ENCODE data around the gene TOP3B.

TOP3B gene

GRCh38 chr22:22009661-22010060, 27.1 kb upstream of the TOP3B start:
- DNase-seq = no peak

- no peak for DNase-seq
These were observed 24.0 kb upstream of the TOP3B start for GRCh38 chr22:22006596-22006990.

GRCh38 chr22:22005945-22006595, 23.5 kb upstream of the TOP3B start:
- DNase-seq = no peak

GRCh38 chr22:22003233-22003632, 20.6 kb upstream of the TOP3B start:
- no peak for DNase-seq

GRCh38 chr22:22002526-22003055, 20.0 kb upstream of the TOP3B start:
- DNase-seq = no peak

- DNase-seq = no peak
These were observed 19.3 kb upstream of the TOP3B start for GRCh38 chr22:22001664-22002525.

- no peak for DNase-seq
These were observed 16.1 kb upstream of the TOP3B start for GRCh38 chr22:21998595-21999247.

GRCh38 chr22:21996175-21996720, 13.7 kb upstream of the TOP3B start:
- DNase-seq = no peak

- no peak for DNase-seq
These were observed 13.1 kb upstream of the TOP3B start for GRCh38 chr22:21995660-21996059.

GRCh38 chr22:21994881-21995444, 12.4 kb upstream of the TOP3B start:
- no peak for DNase-seq

- DNase-seq = no peak
These were observed 10.1 kb upstream of the TOP3B start for GRCh38 chr22:21992593-21993237.

- no peak for DNase-seq
These were observed 9.2 kb upstream of the TOP3B start for GRCh38 chr22:21991774-21992173.

- DNase-seq = no peak
These were observed 8.7 kb upstream of the TOP3B start for GRCh38 chr22:21991304-21991596.

GRCh38 chr22:21990445-21991303, 8.1 kb upstream of the TOP3B start:
- DNase-seq = no peak

GRCh38 chr22:21989049-21989448, 6.5 kb upstream of the TOP3B start:
- peak; percentile 11 for DNase-seq

- no peak for DNase-seq
These were observed 2.6 kb upstream of the TOP3B start for GRCh38 chr22:21985214-21985613.

- DNase-seq = no peak
These were observed 2.2 kb upstream of the TOP3B start for GRCh38 chr22:21984793-21985192.

- DNase-seq = no peak
These were observed 713 bp downstream of the TOP3B start for GRCh38 chr22:21981874-21982273.

- DNase-seq = no peak
These were observed 2.0 kb downstream of the TOP3B start for GRCh38 chr22:21980547-21980946.

GRCh38 chr22:21978564-21979386, 3.8 kb downstream of the TOP3B start:
- no peak for DNase-seq

- no peak for DNase-seq
These were observed 4.8 kb downstream of the TOP3B start for GRCh38 chr22:21977814-21978213.

Measured in NCI-H2107 (cell line).